T-helper 1 cell treated with Interleukin-12 subunit alpha and Interleukin-12 subunit beta and Interleukin-4 antibody, amounts not matched to agents 30 ng/mL and 1 ng/mL, for 36 hours (primary cell): ENCODE results near the gene CDY1. TPM values are rescaled to one million over a fixed set of nuclear protein-coding genes. Genes with fewer than 3 reads are reported as not detected.
"Not testable (repeated sequence)": the region's sequence is repeated elsewhere in the genome, so short reads cannot be mapped to it uniquely, and the experiment has no call there.

Experiments
- intact Hi-C: fragments of 100-400 bp; cut with micrococcal nuclease; formaldehyde crosslinking; loops from one replicate; pipeline ENCODE4 v1.15.1; 2024
- total RNA-seq: library from RNA; stranded (reverse); gene quantifications from 2 replicates; pipeline ENCODE4 v1.2.3, GENCODE V29; 2022

CDY1 gene
- total RNA-seq: not detected in 2 replicates

- intact Hi-C loops: not testable (repeated sequence)
These were observed at the start of gene CDY1 for GRCh38 chrY:25621817-25622216. TSS of gene CDY1 (plus strand) at chrY:25622117. CDS start at chrY:25622443, 326 bp downstream.

GRCh38 chrY:25593336-25593735 lies 28.6 kb upstream of the CDY1 start:
- intact Hi-C loops: not testable (repeated sequence)

- intact Hi-C loops: not testable (repeated sequence)
These were observed 1.7 kb upstream of the CDY1 start for GRCh38 chrY:25620209-25620608.

GRCh38 chrY:25626524-25626923 lies 4.6 kb downstream of the CDY1 start:
- intact Hi-C loops: not testable (repeated sequence)

GRCh38 chrY:25630383-25631112 lies 8.6 kb downstream of the CDY1 start:
- intact Hi-C loops: not testable (repeated sequence)

- intact Hi-C loops: not testable (repeated sequence)
These were observed 17.9 kb downstream of the CDY1 start for GRCh38 chrY:25639852-25640251.

GRCh38 chrY:25643024-25643915 lies 21.4 kb downstream of the CDY1 start:
- intact Hi-C loops: not testable (repeated sequence)
